ENCODE results near the gene SLC41A3. TPM values are rescaled to one million over a fixed set of nuclear protein-coding genes. Genes with fewer than 3 reads are reported as not detected.
A peak's percentile ranks its signal among the peaks of the same experiment; 100 is the strongest.

SLC41A3 gene
- total RNA-seq, 2 donors from 2014 or later, result 31.1 to 34.0 TPM

DNA sequence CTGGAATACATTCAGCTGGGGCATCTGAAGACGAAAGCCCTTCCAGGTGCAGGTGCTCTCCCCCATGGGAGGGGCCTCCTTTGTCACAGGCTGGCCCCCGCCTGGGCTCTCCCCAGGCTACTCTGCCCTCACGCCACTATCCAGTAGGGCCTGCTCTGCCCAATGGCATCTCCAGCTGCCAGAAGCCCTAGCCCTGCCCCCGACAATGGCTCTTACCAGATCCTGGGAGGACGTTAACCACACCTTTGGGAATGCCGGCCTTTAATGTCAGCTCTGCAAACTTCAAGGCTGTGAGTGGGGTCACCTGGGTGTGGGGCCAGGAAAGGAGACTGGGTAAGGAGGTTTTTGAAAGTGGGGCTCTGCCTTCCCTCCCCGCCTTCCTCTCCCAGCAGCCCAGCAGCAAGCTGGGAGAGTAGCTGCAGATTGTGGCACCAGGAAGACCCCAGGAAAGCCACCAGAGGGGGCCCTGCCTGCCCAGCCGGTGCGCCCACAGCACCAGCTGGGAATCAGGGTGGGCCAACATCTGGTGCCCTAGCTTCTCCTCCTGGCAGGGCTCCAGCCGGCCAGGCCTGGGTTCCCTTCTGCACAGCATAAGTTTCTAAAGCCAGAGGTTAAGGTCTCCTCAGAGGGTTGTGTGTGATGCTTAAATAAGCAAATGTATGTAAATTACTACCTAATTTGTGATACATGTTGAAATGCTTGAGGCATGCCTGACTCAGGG lies 40.4 kb upstream of the SLC41A3 start:
- DNase-seq, result no peak
- intact Hi-C loops (cut with DNase I), result no loop called here
- ATAC-seq, result no peak

DNA sequence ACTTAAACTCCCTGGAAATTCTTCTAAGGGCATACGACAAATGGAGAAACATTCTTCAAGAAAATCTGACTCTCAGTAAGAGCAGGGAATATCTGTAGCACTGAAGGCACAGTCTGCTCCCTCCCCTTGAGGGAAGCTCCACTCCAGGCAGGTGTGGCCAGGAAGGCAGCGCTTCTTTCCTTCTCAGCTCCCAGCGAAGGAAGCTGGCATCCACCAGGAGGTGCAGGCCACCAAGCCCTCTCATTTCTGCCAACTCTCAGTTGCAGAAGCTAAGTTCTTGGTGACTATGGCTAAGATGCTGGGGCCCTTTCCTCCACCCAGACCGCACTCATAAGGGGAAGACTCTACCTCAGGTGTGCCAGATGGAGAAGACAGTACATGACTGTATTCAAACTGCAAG lies 37.7 kb upstream of the SLC41A3 start:
- intact Hi-C loops (cut with DNase I), result no loop called here
- DNase-seq (no peak), ATAC-seq (no peak)

DNA sequence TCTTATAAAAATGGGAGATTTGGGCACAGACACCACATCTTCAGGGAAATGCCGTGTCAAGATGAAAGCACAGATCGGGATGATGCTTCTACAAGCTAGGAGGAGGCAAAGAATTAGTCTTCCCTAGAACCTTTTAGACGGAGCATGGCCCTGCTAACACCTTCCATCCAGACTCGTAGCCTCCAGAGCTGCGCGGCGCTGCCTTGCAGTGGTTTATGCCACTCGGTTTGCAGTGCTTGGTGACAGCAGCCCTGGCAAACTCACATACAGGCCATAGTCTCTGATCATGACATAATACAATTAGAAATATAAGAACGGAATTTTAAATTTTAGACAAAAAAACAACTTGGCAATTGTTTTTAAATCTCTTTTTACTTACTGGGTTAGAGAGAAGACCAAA lies 37.1 kb upstream of the SLC41A3 start:
- no peak for ATAC-seq
- intact Hi-C loops (cut with DNase I), result no loop called here
- DNase-seq, result peak; percentile 9

DNA sequence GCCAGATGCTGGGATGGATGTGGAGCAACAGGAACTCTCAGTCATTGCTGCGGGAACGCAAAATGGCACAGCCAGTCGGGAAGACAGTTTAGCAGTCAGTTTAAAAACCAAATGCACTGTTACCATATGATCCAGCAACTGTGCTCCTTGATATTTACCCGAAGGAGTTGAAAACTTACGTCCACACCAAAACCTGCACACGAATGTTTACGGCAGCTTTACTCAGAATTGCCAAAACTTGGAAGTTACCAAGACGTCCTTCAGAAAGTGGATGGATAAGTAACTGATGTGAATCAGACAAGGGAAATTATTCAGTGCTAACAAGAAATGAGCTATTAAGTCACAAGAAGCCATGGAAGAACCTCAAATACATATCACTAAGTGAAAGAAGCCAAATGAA lies 36.1 kb upstream of the SLC41A3 start:
- ATAC-seq, result no peak

DNA sequence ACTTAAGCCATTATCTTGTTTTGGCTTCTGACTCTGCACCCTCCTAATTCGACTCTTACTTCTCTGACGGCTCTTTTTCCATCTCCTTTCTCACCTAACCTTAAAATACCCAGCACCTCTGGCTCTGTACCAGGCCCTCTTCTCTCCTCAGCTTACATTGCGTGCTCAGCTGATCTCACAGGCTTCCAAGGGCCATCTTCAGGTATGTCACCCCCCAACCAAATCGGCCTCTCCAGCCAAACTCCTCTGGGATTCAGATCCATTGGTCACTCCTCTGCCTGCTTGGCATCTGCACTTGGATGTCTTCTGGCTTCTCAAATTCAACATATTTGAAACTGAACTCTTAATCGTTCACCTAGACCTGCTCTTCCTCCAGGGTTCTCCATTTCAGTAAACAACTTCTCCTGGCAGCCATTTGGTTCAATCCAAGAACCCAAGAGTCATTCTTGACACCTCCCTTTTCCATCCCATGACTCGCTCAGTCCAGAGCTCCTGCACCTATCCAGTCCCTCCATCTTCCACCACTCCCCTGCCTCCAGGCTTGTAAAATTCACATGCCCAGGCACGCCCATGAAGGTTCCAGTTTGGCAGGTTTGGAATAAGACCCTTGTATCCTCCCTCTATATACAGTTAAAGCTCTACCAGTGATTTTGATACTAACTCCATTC lies 35.2 kb upstream of the SLC41A3 start:
- ATAC-seq (no peak), DNase-seq (no peak)
- intact Hi-C loops (cut with DNase I), result no loop called here

More for the DNA sequence above, 36.1 kb upstream of the SLC41A3 start:
- DNase-seq, result no peak
- intact Hi-C loops (cut with DNase I), result no loop called here

DNA sequence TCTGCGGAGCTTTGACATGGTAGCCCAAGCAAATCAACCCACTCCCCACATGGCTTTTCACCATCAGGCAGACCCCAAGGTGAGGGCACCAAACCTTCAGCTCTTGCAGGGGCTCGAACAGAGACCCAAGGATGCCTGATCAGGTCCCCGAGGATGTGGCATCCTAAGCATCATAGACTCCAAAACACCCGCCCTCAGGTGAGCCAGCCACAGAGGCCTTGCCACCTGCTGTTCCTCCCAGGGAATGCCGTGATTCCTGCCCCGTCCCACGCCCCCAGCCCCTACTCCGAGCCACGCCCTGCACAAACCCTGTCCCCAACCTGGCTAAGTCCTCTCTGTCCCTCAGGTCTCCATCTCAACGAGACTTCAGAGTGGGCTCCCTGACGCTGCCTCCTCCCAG lies 34.7 kb upstream of the SLC41A3 start:
- intact Hi-C loops (cut with DNase I), result no loop called here
- ATAC-seq (no peak), DNase-seq (no peak)

DNA sequence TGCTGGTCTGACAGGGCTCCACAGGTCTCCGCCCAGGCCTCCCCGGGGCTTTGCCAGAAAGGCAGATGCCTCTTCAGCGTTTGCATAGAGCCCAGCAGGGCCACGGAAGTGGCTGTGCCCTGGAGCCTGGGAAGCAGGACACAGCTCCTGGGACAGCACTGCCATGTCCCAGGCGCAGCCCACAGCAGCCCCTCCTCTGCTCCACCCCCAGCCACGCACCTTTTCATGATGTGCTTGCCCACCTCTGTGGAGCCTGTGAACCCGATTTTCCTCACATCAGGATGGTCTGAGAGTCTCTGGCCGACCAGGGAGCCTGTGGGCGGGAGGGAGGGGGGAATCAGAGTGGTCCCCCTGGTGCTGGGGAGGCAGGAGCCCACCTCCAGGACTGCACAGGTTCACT lies 33.9 kb upstream of the SLC41A3 start:
- intact Hi-C loops (cut with DNase I), result no loop called here
- DNase-seq (no peak), ATAC-seq (no peak)

DNA sequence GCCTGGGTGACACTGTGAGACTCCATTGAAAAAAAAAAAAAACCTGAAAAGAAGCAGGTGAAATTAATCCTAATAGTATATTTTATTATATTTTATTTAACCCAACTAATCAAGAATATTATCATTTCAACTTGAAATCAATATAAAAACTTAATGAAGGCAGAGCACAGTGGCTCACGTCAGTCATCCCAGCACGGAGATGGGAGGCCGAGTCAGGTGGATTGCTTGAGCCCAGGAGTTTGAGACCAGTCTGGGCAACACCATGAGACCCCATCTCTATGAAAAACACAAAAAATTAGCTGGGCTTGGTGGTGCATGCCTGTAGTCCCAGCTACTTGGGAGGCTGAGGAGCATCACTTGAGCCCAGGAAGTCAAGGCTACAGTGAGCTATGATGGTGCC lies 33.3 kb upstream of the SLC41A3 start:
- DNase-seq (no peak), ATAC-seq (no peak)
- intact Hi-C loops (cut with DNase I), result no loop called here

DNA sequence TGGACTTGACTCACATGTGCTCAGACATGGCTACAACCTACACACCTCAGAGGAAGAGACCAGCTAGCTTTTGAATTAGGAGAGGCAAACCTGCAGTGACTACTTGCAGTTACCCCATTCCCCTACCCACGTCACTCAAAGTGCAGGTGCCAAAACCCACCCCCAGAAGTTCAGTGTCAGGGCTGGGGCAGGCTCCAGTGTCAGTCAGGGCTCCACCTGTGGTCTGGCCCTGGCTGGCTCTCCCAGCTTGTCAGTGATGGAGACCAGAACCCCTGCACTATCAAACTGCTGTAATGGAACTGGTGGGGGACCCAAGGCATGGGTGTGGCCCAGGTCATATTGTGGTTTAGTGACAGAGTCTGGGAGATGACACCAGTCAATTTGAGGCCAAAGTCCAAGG lies 32.6 kb upstream of the SLC41A3 start:
- ATAC-seq, result no peak
- intact Hi-C loops (cut with DNase I), result no loop called here
- DNase-seq, result no peak

DNA sequence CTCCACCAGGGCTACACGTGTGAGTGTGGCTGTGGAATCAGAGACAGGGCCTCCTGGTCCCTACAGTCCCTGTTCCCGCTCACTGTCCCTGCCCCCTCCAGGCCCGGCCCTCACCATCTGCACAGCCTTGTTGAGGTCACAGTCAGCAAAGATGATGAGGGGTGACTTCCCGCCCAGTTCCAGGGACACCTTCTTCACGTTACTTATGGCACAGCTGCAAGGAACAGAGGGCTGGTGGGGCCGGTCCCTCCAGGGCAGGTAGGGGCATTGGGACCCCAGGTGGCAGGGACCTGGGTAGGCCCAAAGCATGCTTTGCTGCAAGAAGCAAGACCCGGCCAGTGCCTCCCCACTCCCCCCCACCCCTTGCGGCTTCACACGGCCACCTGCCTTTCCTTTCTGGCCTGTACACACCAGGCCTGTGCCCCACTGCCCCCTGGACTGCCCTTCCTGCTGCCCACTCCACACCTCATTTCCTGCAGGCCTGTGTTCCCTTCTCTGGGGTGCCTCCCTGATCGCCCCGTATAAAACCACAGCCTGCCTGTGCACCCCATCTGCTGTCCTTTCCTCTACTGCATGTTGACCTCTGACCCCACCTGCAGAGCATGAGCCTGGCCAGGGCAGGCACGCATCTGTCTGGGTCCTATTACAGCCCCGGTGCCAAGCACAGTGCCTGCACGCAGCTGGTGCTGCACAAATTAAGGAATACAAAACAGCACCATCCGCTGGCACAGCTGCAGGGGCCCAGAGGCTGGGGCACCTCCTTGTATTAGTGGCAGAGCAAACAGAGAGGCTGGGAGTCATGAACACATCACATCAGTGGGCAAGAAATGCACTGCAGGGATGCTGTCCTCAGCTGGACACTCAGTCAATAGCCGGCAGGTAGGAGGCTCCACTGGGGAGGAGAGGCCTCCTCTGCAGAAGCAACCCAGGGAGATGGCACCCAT lies 30.8 kb upstream of the SLC41A3 start:
- DNase-seq (no peak), ATAC-seq (no peak)
- intact Hi-C loops (cut with DNase I), result no loop called here

DNA sequence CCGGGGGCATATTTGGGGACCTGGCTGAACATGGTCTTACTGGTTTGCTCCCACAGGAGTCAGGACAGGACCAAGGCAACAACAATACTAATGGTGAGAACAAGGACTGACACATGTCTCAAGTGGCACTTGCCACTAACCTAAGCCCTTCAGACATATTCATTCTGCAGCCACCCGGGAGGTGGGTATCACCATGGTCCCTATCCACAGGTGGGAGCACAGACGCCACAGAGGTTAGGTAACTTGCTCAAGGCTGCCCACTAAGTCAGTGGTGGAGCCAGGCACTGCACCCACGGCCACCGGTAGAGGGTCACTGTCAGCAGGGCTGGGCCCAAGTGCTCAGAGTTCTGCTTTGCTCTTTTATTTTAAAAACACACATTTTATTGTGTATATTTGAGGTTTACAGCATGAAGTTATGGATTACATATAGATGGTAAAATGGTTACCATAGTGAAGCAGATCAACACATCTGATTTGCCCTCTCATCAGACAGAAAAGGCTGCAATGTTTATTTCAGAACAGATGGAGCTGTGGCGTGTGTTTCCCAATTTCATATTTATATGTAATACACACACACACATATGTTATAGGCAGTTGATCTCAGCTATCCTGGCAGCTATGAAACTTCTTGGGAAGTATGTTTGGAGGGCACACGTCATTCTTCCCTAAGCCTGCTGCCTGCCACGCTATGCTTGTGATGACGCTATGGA lies 30.0 kb upstream of the SLC41A3 start:
- DNase-seq, result no peak
- intact Hi-C loops (cut with DNase I), result no loop called here
- ATAC-seq, result no peak

DNA sequence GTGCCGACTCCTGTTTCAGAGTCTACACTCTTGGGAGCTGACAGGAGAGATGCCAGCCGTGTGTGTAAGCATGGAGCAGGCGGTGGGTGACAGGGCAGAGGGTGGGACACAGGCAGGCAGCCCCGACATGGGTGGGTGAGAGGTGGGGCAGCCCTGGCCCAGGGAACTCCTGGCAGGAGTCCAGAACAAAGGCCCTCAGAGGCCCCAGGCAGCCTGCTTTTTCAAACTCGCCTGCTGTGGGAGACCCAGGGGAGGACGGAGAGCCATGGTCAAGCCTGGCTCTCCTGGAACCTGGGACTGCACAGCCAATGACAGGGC lies 29.3 kb upstream of the SLC41A3 start:
- peak in 1 of 2 donors; percentile 70 for ATAC-seq
- DNase-seq, result no peak

DNA sequence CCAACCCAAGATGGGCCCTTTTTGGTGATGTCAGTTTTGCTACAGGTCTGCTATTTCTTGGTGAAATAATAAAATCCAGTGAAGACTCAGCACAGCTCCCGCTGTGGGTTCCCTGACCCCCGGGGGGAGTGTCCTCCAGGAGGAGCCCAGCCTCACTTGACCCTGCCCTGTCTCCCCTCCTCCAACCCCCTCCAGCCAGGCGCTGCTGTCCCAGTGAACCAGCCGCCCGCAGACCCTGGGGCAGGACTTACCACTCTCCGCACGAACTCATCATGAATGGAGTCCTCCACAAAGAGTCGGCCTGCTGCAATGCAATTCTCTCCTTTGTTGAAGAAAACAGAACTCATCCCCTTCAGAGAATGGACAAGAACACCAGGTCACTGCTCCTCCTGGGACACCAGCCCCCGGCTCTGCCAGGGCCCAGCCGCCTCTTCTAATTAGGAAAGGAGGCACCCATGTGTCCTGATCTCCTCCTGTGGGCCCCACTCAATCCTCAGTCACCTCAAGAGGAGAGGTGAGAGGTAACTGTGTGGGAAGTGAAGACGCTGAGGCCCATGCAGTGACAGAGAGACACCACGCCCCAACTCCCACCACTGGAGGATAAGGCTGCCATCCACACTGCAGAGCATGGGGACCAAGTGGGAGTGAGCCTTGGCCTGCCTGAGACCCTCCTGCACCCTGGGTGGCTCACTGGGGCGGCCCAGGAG lies 28.8 kb upstream of the SLC41A3 start:
- no peak for ATAC-seq
- intact Hi-C loops (cut with DNase I), result no loop called here

More for the DNA sequence above, 29.3 kb upstream of the SLC41A3 start:
- intact Hi-C loops (cut with DNase I), result no loop called here

DNA sequence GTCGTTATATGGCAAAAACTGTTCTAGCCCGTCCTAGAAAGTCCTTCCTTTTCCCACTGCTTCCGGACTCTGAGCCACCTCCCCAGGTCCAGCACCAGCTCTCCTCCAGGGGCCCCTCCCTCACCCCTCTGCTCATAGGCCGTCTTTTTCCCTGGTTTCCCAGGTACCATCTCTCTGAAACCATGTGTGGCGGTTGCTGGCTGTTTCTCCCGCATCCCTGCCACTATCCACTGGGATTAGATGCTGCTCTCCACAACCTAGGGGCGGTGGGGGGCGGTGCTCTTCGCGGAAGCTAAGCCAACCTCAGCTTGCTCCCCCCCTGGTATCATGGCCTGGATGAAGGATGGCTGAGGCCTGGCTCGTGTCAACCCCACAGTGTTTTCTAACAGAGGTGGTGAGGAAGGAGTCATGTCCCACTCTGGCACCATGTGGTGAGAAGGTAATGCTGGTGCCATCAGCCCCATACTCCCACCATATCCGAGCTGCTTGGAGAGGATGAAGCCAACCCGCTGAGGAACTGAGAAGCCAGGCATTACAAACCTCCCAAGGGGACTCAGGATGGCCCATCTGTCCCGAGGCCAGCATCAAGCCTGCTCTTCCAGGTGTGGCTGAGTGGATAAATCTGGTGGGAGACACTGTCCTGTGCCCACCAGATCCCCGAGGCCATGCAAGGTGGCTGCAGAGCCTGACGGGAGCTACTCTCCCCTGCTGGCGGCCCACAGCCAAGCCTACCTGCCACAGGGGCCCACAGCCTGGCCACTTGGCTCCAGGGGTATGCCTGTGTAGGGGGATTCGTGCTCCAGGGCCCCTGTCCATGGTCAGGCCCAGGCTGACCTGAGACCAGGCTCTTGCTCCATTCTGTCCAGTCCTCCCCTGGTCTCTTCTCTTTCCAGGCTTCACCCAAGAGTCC lies 27.9 kb upstream of the SLC41A3 start:
- ATAC-seq, result no peak
- no peak for DNase-seq
- intact Hi-C loops (cut with DNase I), result no loop called here

More for the DNA sequence above, 28.8 kb upstream of the SLC41A3 start:
- DNase-seq, result no peak

DNA sequence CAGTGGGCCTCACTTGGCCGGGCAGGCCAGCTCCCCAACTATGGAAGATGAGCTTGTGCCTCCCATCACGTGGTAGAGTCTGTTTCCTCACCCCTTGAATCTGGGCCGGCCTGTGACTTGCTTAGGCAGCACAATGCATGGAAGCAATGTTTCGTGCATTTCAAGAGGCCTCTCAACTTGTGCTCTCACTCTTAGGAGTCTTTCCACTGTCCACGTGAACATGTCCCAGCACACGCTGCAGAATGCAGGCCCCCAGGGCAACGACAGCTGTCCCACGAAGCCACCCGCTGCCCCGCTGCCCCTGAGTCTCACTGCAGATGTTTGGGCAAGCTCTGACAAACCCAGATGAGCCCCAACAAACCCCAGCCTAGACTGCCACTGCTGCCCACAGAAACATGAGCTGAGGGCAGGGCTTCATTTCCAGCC lies 27.2 kb upstream of the SLC41A3 start:
- intact Hi-C loops (cut with DNase I), result no loop called here
- ATAC-seq (no peak), DNase-seq (no peak)

DNA sequence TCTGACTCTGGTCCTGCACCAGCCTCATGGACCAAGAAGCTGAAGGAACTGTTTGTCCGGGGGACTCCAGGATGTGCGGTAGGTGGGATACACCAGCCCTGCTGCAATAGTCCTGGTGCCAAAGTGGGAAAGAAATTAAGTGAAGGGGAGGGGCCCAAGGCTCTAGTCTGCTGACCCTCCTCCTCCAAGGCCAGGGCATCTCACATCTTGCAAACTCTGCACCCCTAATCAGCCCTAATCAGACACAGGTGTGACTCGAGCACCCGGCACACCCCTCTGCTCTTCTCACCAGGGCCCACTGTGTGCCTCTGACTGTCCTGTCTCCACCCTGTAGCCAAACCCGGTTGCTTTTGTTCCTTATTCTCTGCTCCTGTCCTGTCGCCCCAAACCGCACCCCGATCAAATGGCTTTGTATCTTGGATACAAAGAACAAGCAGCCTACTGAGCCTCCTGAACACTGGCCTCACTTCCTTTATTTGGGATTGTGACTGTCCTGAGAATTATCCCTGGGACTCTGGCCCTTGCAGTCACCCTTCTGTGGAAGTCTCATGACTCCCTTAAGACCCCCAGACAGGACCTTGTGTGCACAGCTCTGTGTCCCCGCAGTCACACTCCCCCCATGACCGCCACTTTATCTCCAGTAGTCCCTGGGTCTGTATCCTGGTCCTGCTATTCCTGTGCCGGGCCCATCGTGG lies 26.7 kb upstream of the SLC41A3 start:
- intact Hi-C loops (cut with DNase I), result no loop called here
- DNase-seq (no peak), ATAC-seq (no peak)

DNA sequence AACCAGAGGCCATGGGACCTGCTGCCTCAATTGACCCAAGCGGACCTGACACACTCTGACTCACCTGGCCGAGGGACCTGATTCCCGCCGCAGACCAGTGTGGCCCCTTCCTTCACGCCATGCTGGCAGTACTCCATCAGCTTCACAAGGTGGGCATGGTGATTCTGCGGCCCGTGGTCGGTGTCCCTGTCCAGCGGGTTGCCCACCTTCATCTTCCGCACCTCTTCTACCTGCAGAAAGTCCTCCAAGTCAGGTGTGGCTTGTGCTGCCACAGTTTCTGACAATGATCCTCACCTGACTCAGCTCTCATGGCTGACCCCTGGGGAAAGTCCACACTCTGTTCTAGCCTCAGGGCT lies 25.9 kb upstream of the SLC41A3 start:
- intact Hi-C loops (cut with DNase I), result no loop called here
- DNase-seq, result no peak

More for the DNA sequence above, 25.9 kb upstream of the SLC41A3 start:
- ATAC-seq, result no peak

Data from left cardiac atrium (tissue), 4 donors.